ENCODE data around the gene SULT1C3.

- TF ChIP-seq SIN3A (IDR thresholded peaks at IDR 0.05; ENCODE audit: borderline replicate concordance, low read depth, low read length) (no peak), PHF8 (CRISPR knock-in tag; IDR thresholded peaks at IDR 0.05) (no peak), IKZF1 (IDR thresholded peaks at IDR 0.05) (no peak), ZNF510 (CRISPR knock-in tag; IDR thresholded peaks at IDR 0.05; ENCODE audit: low read depth) (no peak), PRPF4 (IDR thresholded peaks at IDR 0.05; ENCODE audit: low read depth, low read length, poor library complexity, severe bottlenecking) (no peak), NFE2 (CRISPR knock-in tag; IDR thresholded peaks at IDR 0.05) (no peak), ZNF331 (CRISPR knock-in tag; IDR thresholded peaks at IDR 0.05) (no peak), RAD51 (IDR thresholded peaks at IDR 0.05; ENCODE audit: borderline replicate concordance) (no peak), MAFF (IDR thresholded peaks at IDR 0.05; ENCODE audit: low read depth, low read length) (no peak)
- TF ChIP-seq, protein P1, sequence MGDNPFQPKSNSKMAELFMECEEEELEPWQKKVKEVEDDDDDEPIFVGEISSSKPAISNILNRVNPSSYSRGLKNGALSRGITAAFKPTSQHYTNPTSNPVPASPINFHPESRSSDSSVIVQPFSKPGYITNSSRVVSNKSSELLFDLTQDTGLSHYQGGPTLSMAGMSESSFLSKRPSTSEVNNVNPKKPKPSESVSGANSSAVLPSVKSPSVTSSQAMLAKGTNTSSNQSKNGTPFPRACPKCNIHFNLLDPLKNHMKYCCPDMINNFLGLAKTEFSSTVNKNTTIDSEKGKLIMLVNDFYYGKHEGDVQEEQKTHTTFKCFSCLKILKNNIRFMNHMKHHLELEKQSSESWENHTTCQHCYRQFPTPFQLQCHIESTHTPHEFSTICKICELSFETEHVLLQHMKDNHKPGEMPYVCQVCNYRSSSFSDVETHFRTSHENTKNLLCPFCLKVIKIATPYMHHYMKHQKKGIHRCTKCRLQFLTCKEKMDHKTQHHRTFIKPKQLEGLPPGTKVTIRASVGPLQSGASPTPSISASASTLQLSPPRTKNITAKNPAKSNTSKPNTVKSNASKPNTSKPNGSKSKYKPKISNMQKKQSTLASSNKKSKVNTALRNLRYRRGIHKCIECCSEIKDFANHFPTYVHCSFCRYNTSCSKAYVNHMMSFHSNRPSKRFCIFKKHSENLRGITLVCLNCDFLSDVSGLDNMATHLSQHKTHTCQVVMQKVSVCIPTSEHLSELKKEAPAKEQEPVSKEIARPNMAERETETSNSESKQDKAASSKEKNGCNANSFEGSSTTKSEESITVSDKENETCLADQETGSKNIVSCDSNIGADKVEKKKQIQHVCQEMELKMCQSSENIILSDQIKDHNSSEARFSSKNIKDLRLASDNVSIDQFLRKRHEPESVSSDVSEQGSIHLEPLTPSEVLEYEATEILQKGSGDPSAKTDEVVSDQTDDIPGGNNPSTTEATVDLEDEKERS (CRISPR knock-in tag; IDR thresholded peaks at IDR 0.05) = no peak
- TF ChIP-seq, protein P2, sequence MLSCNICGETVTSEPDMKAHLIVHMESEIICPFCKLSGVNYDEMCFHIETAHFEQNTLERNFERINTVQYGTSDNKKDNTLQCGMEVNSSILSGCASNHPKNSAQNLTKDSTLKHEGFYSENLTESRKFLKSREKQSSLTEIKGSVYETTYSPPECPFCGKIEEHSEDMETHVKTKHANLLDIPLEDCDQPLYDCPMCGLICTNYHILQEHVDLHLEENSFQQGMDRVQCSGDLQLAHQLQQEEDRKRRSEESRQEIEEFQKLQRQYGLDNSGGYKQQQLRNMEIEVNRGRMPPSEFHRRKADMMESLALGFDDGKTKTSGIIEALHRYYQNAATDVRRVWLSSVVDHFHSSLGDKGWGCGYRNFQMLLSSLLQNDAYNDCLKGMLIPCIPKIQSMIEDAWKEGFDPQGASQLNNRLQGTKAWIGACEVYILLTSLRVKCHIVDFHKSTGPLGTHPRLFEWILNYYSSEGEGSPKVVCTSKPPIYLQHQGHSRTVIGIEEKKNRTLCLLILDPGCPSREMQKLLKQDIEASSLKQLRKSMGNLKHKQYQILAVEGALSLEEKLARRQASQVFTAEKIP (CRISPR knock-in tag; IDR thresholded peaks at IDR 0.05; ENCODE audit: borderline replicate concordance) = no peak
Observed at GRCh38 chr2:108199726-108200125, 40.0 kb upstream of the SULT1C3 start.

All from HepG2 (cell line).